ENCODE data around the gene OBSL1.

OBSL1 gene

GRCh38 chr2:219572237-219573001 is 1.1 kb upstream of the OBSL1 start, which contains the start of gene INHA:
INHA (plus strand) TSS chr2:219572310; CDS start chr2:219572375, 65 bp downstream.
- Histone ChIP-seq H3K9me2 (replicated peaks; ENCODE audit: low read depth, low read length) (no peaks in the 10 kb centered on the region), H2AFZ (ENCODE audit: low read length) (peak within 1 kb of the TSS; percentile 79), H3K79me2 (ENCODE audit: insufficient read depth, low read length) (peaks cover 5% of the 10 kb centered on the region; the same call in 1 of the 2 replicates), H3K27me3 (ENCODE audit: insufficient read depth, low read length, poor library complexity, severe bottlenecking) (no peaks in the 10 kb centered on the region), H3K9ac (ENCODE audit: low read depth, low read length, poor library complexity, severe bottlenecking) (peak within 1 kb of the TSS; percentile 67), H3F3A (ENCODE audit: low read depth) (no peaks in the 10 kb centered on the region), H3K4me2 (ENCODE audit: low read depth, low read length, poor library complexity, severe bottlenecking) (peak within 1 kb of the TSS; percentile 82), H4K20me1 (ENCODE audit: insufficient read depth, low read length, poor library complexity, severe bottlenecking) (peaks cover 9% of the 10 kb centered on the region), H3K36me3 (ENCODE audit: insufficient read depth, low read length) (no peaks in the 10 kb centered on the region), H3K4me1 (ENCODE audit: insufficient read depth, low read length, poor library complexity, severe bottlenecking) (peaks cover 16% of the 10 kb centered on the region), H3K4me3 (ENCODE audit: low read length, poor library complexity, severe bottlenecking) (peak within 1 kb of the TSS; percentile 90), H3K9me3 (ENCODE audit: insufficient read depth, low read depth, low read length) (no peaks in the 10 kb centered on the region)
- TF ChIP-seq, protein P1, sequence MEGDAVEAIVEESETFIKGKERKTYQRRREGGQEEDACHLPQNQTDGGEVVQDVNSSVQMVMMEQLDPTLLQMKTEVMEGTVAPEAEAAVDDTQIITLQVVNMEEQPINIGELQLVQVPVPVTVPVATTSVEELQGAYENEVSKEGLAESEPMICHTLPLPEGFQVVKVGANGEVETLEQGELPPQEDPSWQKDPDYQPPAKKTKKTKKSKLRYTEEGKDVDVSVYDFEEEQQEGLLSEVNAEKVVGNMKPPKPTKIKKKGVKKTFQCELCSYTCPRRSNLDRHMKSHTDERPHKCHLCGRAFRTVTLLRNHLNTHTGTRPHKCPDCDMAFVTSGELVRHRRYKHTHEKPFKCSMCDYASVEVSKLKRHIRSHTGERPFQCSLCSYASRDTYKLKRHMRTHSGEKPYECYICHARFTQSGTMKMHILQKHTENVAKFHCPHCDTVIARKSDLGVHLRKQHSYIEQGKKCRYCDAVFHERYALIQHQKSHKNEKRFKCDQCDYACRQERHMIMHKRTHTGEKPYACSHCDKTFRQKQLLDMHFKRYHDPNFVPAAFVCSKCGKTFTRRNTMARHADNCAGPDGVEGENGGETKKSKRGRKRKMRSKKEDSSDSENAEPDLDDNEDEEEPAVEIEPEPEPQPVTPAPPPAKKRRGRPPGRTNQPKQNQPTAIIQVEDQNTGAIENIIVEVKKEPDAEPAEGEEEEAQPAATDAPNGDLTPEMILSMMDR (conservative IDR thresholded peaks at IDR 0.05; ENCODE audit: low read length) = no peak
- no peak for TF ChIP-seq EZH2phosphoT487 (IDR thresholded peaks at IDR 0.05; ENCODE audit: borderline replicate concordance)

- Histone ChIP-seq H3K9me3 (ENCODE audit: insufficient read depth, low read depth, low read length) (no peaks in the 10 kb centered on the region), H2AFZ (ENCODE audit: low read length) (peak overlapping the region; percentile 79; the same call in 1 of the 2 replicates), H3K4me2 (ENCODE audit: low read depth, low read length, poor library complexity, severe bottlenecking) (peak overlapping the region; percentile 82), H3K79me2 (ENCODE audit: insufficient read depth, low read length) (peaks cover 5% of the 10 kb centered on the region; the same call in 1 of the 2 replicates), H3K4me1 (ENCODE audit: insufficient read depth, low read length, poor library complexity, severe bottlenecking) (peaks cover 16% of the 10 kb centered on the region), H3K36me3 (ENCODE audit: insufficient read depth, low read length) (no peaks in the 10 kb centered on the region), H3K9me2 (replicated peaks; ENCODE audit: low read depth, low read length) (no peaks in the 10 kb centered on the region), H3F3A (ENCODE audit: low read depth) (no peaks in the 10 kb centered on the region), H3K9ac (ENCODE audit: low read depth, low read length, poor library complexity, severe bottlenecking) (peak overlapping the region; percentile 67), H4K20me1 (ENCODE audit: insufficient read depth, low read length, poor library complexity, severe bottlenecking) (peaks cover 9% of the 10 kb centered on the region), H3K27me3 (ENCODE audit: insufficient read depth, low read length, poor library complexity, severe bottlenecking) (no peaks in the 10 kb centered on the region), H3K4me3 (ENCODE audit: low read length, poor library complexity, severe bottlenecking) (peak overlapping the region; percentile 90)
- TF ChIP-seq EZH2phosphoT487 (IDR thresholded peaks at IDR 0.05; ENCODE audit: borderline replicate concordance) = no peak
- TF ChIP-seq, protein P1 (conservative IDR thresholded peaks at IDR 0.05; ENCODE audit: low read length) = no peak
Observed at GRCh38 chr2:219570924-219571310, 422 bp downstream of the OBSL1 start.

DNA sequence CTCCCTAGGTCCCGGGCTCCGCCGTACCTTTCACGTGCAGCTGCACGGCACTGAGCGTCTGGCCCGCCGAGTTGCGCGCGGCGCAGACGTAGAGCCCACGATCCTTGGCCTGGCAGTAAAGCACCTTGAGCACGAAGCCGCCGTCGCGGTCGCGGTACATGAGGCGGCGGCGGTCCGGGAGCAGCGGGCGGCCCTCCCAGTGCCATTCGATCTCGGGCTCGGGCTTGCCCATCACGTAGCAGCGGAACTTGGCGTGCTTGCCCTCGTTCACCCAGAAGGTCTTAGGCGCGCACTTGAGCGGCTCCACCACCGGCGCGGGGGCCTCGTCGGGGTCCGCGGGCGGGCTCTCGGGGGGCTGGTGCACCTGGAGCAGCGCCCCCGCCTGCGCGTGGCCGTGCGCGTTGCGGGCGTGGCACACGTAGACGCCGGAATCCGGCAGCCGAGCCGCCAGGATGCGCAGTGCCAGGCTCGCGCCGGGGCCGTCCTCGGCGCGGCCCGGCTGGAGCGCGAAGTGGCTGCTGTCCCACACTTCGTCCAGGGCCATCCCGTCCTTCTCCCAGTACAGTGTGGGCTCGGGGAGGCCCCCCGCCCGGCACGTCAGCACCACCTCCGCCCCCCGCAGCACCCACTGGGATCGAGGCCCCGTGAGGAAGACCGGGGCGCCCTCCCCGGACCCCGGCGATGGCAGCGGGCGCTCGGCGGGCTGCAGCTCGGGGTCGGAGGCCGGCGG is 980 bp downstream of the OBSL1 start:
- H3K27me3 ChIP-seq (ENCODE audit: insufficient read depth, low read length, poor library complexity, severe bottlenecking) = no peaks in the 10 kb centered on the region
- no peaks in the 10 kb centered on the region for H3K36me3 ChIP-seq (ENCODE audit: insufficient read depth, low read length)
- peaks cover 9% of the 10 kb centered on the region for H4K20me1 ChIP-seq (ENCODE audit: insufficient read depth, low read length, poor library complexity, severe bottlenecking)
- peaks cover 5% of the 10 kb centered on the region; the same call in 1 of the 2 replicates for H3K79me2 ChIP-seq (ENCODE audit: insufficient read depth, low read length)
- H3K9me3 ChIP-seq (ENCODE audit: insufficient read depth, low read depth, low read length) = no peaks in the 10 kb centered on the region
- TF ChIP-seq, protein P1 (conservative IDR thresholded peaks at IDR 0.05; ENCODE audit: low read length) = no peak
- no peak for TF ChIP-seq EZH2phosphoT487 (IDR thresholded peaks at IDR 0.05; ENCODE audit: borderline replicate concordance)
- no peaks in the 10 kb centered on the region for H3K9me2 ChIP-seq (replicated peaks; ENCODE audit: low read depth, low read length)
- peak overlapping the region; percentile 82 for H3K4me2 ChIP-seq (ENCODE audit: low read depth, low read length, poor library complexity, severe bottlenecking)
- H3K9ac ChIP-seq (ENCODE audit: low read depth, low read length, poor library complexity, severe bottlenecking) = peak overlapping the region; percentile 67
- H3F3A ChIP-seq (ENCODE audit: low read depth) = no peaks in the 10 kb centered on the region
- H3K4me1 ChIP-seq (ENCODE audit: insufficient read depth, low read length, poor library complexity, severe bottlenecking) = peaks cover 16% of the 10 kb centered on the region
- H3K4me3 ChIP-seq (ENCODE audit: low read length, poor library complexity, severe bottlenecking) = peak overlapping the region; percentile 90
- H2AFZ ChIP-seq (ENCODE audit: low read length) = peak overlapping the region; percentile 79; the same call in 1 of the 2 replicates
